NCI-H2029 (cell line): ENCODE data around the gene WIZ.

ENCODE experiments used
- DNase-seq: peaks from one replicate; lab custom pipeline; 2025; lab: John Stamatoyannopoulos, UW

WIZ gene

GRCh38 chr19:15443838-15444237, 5.9 kb downstream of the WIZ start:
- DNase-seq = no peak

- DNase-seq = no peak
Measured at GRCh38 chr19:15443325-15443724, 6.4 kb downstream of the WIZ start.

GRCh38 chr19:15442142-15442920, 7.4 kb downstream of the WIZ start:
- no peak for DNase-seq

- no peak for DNase-seq
Measured at GRCh38 chr19:15441317-15441716, 8.4 kb downstream of the WIZ start.

- no peak for DNase-seq
Measured at GRCh38 chr19:15439821-15440641, 9.7 kb downstream of the WIZ start.

GRCh38 chr19:15439078-15439799, 10.5 kb downstream of the WIZ start:
- no peak for DNase-seq

- no peak for DNase-seq
Measured at GRCh38 chr19:15438577-15438976, 11.2 kb downstream of the WIZ start.

GRCh38 chr19:15438124-15438496, 11.6 kb downstream of the WIZ start:
- no peak for DNase-seq

GRCh38 chr19:15437355-15438123, 12.2 kb downstream of the WIZ start:
- no peak for DNase-seq

GRCh38 chr19:15436826-15437110, 13.0 kb downstream of the WIZ start:
- no peak for DNase-seq

- DNase-seq = no peak
Measured at GRCh38 chr19:15436012-15436825, 13.5 kb downstream of the WIZ start.

GRCh38 chr19:15433519-15434069, 16.2 kb downstream of the WIZ start:
- no peak for DNase-seq

GRCh38 chr19:15432629-15433518, 16.9 kb downstream of the WIZ start:
- peak; percentile 91 for DNase-seq

- no peak for DNase-seq
Measured at GRCh38 chr19:15432018-15432494, 17.7 kb downstream of the WIZ start.

- DNase-seq = no peak
Measured at GRCh38 chr19:15431396-15432017, 18.2 kb downstream of the WIZ start.

- no peak for DNase-seq
Measured at GRCh38 chr19:15430526-15431120, 19.1 kb downstream of the WIZ start.

GRCh38 chr19:15429825-15430467, 19.8 kb downstream of the WIZ start:
- DNase-seq = no peak
